K562 (cell line): ENCODE results near the gene COX6A1. TPM values are rescaled to one million over a fixed set of nuclear protein-coding genes. Genes with fewer than 3 reads are reported as not detected.

Experiments
- AFF1 ChIP-seq, 2 experiments: fragments of 450-650 bp; IDR thresholded peaks; 2 replicates each; pipeline ENCODE4 v1.6.1; 2018; ENCODE audit warnings: mild to moderate bottlenecking in 2 of 2, low read depth in 1 of 2; ENCODE audit not compliant: partially characterized antibody in 2 of 2
- CEBPB ChIP-seq: fragments of 450-650 bp; IDR thresholded peaks from 2 replicates; pipeline ENCODE4 v1.6.1; 2016; ENCODE audit warnings: missing genetic modification characterization, missing compliant biosample characterization
- CHD1 ChIP-seq: fragments of 200-600 bp; sonication (generic); IDR thresholded peaks from one replicate; pipeline ENCODE4 v1.6.1; 2012; ENCODE audit warnings: mild to moderate bottlenecking, moderate library complexity, low read length, inconsistent platforms
- CREB3L1 ChIP-seq: fragments of 450-650 bp; IDR thresholded peaks from 2 replicates; pipeline ENCODE4 v1.6.1; 2014; ENCODE audit warnings: low read depth, mild to moderate bottlenecking, moderate library complexity, borderline replicate concordance
- EWSR1 ChIP-seq: fragments of 450-650 bp; IDR thresholded peaks from 2 replicates; pipeline ENCODE4 v1.6.1; 2018; ENCODE audit warnings: borderline replicate concordance, mild to moderate bottlenecking, low read depth, moderate library complexity; ENCODE audit not compliant: partially characterized antibody
- GTF2A2 ChIP-seq: IDR thresholded peaks from 2 replicates; pipeline ENCODE4 v1.6.1; 2016; ENCODE audit warnings: mild to moderate bottlenecking, missing genetic modification characterization, missing compliant biosample characterization
- HDAC6 ChIP-seq: IDR thresholded peaks from 2 replicates; pipeline ENCODE4 v1.6.1; 2012; ENCODE audit warnings: low read depth, mild to moderate bottlenecking, control low read depth, inconsistent platforms, low read length, moderate library complexity
- KAT2B ChIP-seq: IDR thresholded peaks from one replicate; pipeline ENCODE4 v1.6.1; 2012; ENCODE audit warnings: low read depth, mild to moderate bottlenecking, control low read depth, inconsistent platforms, low read length, moderate library complexity
- KDM2B ChIP-seq: fragments of 250-450 bp; sonication (Bioruptor Pico); IDR thresholded peaks from 2 replicates; pipeline ENCODE4 v1.8.0; 2021; ENCODE audit warnings: mild to moderate bottlenecking, moderate library complexity
- MED1 ChIP-seq: sonication (generic); formaldehyde crosslinking; IDR thresholded peaks from 2 replicates; pipeline ENCODE4 v1.8.1; 2023; ENCODE audit warnings: missing genetic modification reagents, borderline replicate concordance
- RBM15 ChIP-seq: fragments of 200-400 bp; formaldehyde crosslinking; IDR thresholded peaks from 2 replicates; pipeline ENCODE4 v1.6.1; 2018; ENCODE audit warnings: mild to moderate bottlenecking, low read length, moderate library complexity; ENCODE audit not compliant: insufficient read depth
- RBM39 ChIP-seq: fragments of 200-400 bp; formaldehyde crosslinking; optimal IDR thresholded peaks from 2 replicates; pipeline ENCODE3; 2018; ENCODE audit warnings: low read depth, low read length
- RHOXF2B ChIP-seq: fragments of 250-450 bp; sonication (Bioruptor Pico); conservative IDR thresholded peaks from 2 replicates; pipeline ENCODE4 v1.5.1; 2021
- SFPQ ChIP-seq: fragments of 200-400 bp; formaldehyde crosslinking; IDR thresholded peaks from 2 replicates; pipeline ENCODE4 v1.6.1; 2017; ENCODE audit warnings: mild to moderate bottlenecking, low read depth, low read length, moderate library complexity
- SRSF1 ChIP-seq: fragments of 200-400 bp; formaldehyde crosslinking; IDR thresholded peaks from 2 replicates; pipeline ENCODE4 v1.6.1; 2017; ENCODE audit warnings: mild to moderate bottlenecking, low read depth, low read length, moderate library complexity
- SRSF7 ChIP-seq: fragments of 200-400 bp; formaldehyde crosslinking; optimal IDR thresholded peaks from 2 replicates; pipeline ENCODE3; 2017; ENCODE audit warnings: mild to moderate bottlenecking, low read depth, low read length
- ZNF589 ChIP-seq: fragments of 200-800 bp; sonication (Bioruptor generic); IDR thresholded peaks from 2 replicates; pipeline ENCODE4 v1.6.1; 2016; ENCODE audit warnings: low read depth, missing genetic modification characterization, missing compliant biosample characterization
- ZNF785 ChIP-seq: fragments of 250-450 bp; sonication (Bioruptor Pico); IDR thresholded peaks from 2 replicates; pipeline ENCODE4 v1.4.0; 2020; ENCODE audit warnings: mild to moderate bottlenecking
- polyA plus RNA-seq, 8 experiments: library from polyadenylated mRNA; depleted of rRNA in 4 of 8; stranded (reverse) in 5 of 8; unstranded in 3 of 8; fragments of >200 nt; fragmentation: Nextera tagmentation in 2 of 8; fragmentation: Illumina TruSeq in 1 of 8; extraction: Ambion mirVana in 2 of 8; extraction: Trizol in 1 of 8; gene quantifications; 2 replicates each; pipeline versions ENCODE4 v1.2.1 to v1.2.3, GENCODE V29; 2011 to 2014; ENCODE audit warnings: inconsistent platforms in 1 of 8, missing spikeins in 1 of 8
- total RNA-seq, 7 experiments: library from RNA; depleted of rRNA in 6 of 7; stranded (reverse); fragments of >200 nt in 6 of 7; fragmentation: Illumina TruSeq in 2 of 7; extraction: Trizol in 2 of 7; gene quantifications; 2 replicates each; pipeline versions ENCODE4 v1.2.1 to v1.2.3, GENCODE V29; 2011 to 2021; ENCODE audit warnings: low replicate concordance in 1 of 7

Gene COX6A1
- total and polyA plus RNA-seq, 9 of the 15 experiments (the other 6 are each of a cell fraction or from before 2014, with no cell fraction given) = 414 to 4,142 (median 931) TPM

- TF ChIP-seq ZNF785 (CRISPR knock-in tag) = no peak
- TF ChIP-seq CHD1 = peak; percentile 23
- 0 out of 2 replicates have a peak, but pooled peaks have one; percentile 15 for TF ChIP-seq HDAC6
- TF ChIP-seq SRSF1 = no peak
- peak; percentile 65; the same call in 1 of the 2 replicates for TF ChIP-seq CREB3L1
- 0 out of 2 replicates have a peak, but pooled peaks have one; percentile 7 for TF ChIP-seq CEBPB (tag)
- TF ChIP-seq AFF1 (IDR thresholded peaks at IDR 0.05; ENCODE audit: low read depth in 1 of 2, partially characterized antibody in 2 of 2) = peak in 1 of 2 experiments; percentile 82
- no peak for TF ChIP-seq ZNF589
- no peak for TF ChIP-seq GTF2A2 (tag)
- no peak for TF ChIP-seq MED1 (CRISPR knock-in tag)
- TF ChIP-seq RBM15 = no peak
- TF ChIP-seq RBM39 = peak; percentile 18
- no peak for TF ChIP-seq SFPQ
- TF ChIP-seq KDM2B (CRISPR knock-in tag) = peak; percentile 94
- no peak for TF ChIP-seq EWSR1
- TF ChIP-seq SRSF7 = no peak
- no peak for TF ChIP-seq RHOXF2B
- TF ChIP-seq KAT2B = no peak
Measured at GRCh38 chr12:120445911-120446843, 8.3 kb downstream of the COX6A1 start, which contains the start of the genes GATC and TRIAP1 (continued).
